NCI-H82 treated with DMSO at 0.1 percent for 48 hours (cell line): Measurements from ENCODE around the gene ZMYND10.

Experiments
- DNase-seq: peaks from one replicate; lab custom pipeline; 2025; ENCODE audit not compliant: unreplicated experiment; lab: John Stamatoyannopoulos, UW

ZMYND10 gene

DNA sequence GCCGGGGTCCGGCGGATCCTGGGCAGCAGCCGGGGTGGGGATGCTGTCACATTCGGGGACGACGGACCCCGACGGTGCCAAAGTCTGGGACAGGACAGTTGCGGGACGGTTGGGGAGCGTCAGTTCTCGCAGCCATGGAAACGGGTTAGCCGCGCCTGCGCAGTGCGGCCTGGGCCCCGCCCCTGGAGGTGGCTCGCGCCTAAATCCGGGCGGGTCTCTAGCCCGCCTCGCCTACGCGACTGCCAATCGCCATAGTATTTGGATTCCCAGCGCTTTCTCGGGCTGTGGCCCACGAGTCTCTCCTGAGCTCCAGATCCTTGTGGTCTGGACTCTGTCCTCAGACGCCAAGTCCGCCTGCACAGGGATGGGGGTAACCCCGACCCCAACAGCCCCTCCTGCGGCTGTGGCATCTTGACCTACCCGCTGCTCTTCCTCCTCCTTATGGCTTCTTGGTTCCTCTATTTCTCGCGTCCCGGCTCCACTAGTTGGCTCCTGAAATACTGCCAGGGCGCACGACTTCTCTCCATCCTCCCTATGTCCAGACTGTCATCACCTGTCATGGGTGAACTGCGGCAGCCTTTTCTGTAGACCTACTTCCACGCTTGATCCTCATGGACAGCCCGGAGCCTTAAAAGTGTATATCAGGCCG, at the start of gene ZMYND10:
Gene ZMYND10, minus strand, starts transcription at position 147 of the 649 bp plus-strand sequence. CDS start 153 bp downstream, outside the sequence.
- DNase-seq = peak; percentile 11

DNA sequence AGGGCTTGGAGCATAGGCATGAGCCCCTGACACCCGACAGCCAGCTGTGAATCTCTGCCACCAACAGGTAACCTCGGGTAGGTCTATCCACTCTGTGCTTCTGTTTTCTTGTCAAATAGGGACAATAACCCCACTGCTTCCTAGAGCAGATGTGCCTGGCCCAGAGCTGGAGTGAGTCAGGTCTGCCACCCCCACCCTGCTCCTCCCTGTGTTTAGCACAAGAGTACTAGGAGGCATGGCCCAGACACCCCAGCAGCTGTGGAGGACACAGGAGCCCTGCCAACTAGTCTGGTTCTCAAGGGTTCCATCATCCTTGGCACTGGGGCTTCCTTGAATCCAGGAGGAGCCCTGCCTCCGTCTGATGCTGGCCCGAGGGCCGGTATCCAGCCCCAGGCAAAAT, 47.5 kb upstream of the ZMYND10 start:
- no peak for DNase-seq

DNA sequence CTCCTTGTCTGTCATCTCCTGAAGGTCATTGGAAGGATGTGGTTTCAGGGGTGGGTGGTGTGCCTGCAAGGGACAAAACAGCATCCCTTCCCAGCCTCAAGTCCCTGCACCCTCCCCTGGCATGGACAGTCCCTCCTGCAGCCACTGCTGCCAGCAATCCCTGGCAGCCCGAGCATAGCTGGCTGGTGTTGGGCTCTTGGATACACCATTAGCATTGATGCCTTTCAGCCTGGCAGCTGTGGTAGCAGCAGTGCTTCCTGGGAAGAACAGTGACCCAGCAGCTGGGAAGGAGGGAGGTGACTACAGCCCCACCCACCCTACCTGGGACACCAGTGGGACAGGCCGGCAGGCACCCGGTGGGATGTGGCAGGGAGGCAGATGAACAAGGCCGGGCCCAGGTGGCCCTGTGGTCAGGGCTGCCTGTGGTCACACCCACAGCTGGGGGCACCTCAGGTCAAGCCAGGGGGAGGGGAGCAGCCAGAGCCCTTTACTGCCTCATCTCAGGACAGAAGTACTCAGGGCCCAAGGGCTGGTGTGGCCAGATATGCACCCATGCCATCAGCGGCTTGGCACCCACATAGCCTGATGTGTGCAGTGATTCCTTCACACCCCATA, 46.7 kb upstream of the ZMYND10 start:
- no peak for DNase-seq

DNA sequence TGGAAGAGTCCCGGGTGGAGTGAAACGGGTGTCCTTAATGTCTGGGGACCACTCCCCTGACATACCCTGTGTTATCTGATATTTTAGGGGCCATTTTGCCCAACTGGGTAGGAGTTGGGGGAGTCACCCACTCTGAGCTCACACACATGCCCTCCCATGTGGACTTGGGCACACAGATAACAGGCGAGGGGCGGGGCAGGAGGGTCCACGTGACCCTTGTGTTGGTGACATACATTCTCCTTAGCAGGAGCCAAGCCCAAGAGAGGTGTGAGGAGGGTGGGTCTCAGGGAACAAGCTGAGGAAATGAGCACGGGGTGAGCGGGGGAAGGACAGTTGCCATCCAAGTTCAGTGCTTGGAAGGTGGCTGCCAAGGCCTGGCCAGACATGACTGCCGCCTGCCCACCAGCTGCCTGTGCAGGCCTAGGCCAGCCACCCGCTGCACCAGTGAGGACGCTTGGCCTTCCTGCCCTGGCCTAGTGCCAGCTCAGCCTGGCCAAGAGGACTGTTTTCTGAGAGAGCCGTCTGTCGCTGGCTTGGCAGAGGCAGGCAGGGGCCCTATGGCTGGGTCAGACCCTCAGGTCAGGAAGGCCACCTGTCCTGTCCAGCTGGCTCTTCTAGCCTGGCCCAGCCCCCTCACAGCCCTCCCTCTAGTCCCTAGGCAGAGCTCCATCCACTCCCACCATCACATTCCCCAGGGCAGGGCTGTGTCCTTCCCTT, 45.1 kb upstream of the ZMYND10 start:
- DNase-seq = no peak

DNA sequence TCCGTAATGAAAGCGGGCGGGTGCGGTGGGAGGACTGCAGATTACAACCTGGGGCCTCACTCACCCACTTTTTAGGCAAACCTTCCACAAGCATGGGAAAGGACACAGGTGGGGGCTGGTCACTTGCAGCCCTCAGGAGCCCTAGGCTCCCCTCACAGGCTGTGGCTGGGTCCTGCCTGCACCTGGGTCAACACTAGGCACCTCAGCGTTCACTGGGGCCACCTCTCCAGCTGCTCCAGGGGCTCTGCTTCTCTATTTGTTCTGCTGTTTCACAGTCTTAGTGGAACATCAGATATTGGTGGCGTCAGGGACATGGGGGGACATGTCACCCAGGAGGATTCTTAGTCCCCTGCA, 43.9 kb upstream of the ZMYND10 start:
- no peak for DNase-seq

DNA sequence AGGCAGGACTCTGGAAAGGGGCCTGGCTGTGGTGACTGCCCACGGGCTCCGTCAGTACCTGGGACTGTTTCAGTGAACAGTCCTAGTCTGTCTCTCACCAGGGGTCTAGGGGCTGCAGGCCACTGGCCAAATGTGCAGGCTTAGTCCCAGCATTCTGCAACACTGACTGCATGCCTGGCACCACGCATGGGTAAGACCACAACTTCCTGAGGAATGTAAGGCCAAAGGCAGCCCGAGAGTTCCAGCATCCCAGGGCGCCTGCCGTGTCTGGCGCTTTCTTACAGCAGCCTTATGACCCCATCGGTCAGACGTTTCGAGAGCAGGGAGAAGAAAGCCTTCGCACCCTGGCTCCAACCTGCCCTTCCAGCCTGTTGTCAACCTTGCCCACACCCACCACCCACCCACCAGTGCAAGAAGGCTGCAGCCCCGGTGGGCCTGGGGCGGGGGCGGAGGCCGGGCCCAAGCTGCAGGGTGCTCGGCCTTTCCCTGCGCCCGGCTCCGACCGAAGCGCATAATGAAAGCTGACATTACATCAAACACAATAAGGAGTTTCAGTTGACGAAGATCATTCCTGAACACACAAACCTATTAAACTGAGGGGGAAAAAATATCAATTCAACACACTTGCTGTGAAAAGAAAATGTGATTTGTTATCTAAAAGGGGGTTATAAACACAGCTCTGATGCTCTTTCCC, 43.3 kb upstream of the ZMYND10 start:
- no peak for DNase-seq

DNA sequence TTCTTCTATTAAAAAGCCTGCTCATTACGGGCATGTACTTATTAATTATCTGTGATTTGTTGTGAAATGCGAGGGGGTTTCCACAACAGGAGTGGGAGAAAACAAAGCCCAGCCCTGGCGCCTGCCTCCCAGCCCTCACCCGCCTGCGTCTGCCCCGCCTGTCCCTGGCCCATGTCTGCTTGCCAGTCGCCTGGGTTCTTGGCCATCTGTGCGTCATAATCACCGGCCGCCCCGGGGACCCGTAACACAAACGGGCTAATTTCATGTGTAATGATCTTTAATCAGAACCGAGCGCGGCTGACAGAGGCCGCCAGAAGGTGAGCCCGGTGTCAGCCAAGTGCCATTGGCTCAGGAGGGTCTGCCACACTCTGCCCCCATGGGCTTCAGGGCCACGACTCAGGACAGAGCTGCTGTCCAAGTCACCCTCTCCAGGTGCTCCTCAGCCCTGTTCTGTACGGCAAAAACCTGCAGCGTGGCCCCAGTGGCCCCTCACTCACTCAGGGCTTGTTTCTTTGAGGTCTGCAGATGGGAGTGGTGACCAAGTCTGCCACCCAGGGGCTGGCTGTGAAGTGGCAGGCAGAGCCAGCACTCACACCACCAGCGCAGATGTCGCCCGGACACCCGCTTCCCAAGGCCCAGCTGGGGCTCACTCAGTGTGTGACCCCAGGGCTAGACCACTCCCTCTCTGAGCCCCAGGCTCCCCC, 42.6 kb upstream of the ZMYND10 start:
- no peak for DNase-seq

DNA sequence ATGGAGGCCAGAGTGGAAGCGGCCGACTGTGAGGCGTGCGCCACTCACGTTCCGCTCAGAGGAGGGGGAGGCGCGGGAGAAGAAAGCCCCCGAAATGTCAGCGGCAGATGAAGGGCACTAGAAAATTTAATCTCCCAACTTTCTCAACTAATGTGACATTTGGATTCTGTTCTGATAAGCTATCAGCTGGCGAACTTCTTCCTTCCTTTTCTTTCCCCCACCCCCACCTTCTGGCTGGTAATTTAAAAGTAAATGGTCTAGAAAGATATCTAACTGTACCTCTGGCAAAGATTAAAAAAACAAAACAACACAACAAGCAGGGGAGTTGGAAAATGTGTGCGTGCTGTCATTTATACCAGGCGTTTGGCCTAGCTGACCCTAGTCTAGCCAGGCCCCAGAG, 40.2 kb upstream of the ZMYND10 start:
- DNase-seq = no peak

DNA sequence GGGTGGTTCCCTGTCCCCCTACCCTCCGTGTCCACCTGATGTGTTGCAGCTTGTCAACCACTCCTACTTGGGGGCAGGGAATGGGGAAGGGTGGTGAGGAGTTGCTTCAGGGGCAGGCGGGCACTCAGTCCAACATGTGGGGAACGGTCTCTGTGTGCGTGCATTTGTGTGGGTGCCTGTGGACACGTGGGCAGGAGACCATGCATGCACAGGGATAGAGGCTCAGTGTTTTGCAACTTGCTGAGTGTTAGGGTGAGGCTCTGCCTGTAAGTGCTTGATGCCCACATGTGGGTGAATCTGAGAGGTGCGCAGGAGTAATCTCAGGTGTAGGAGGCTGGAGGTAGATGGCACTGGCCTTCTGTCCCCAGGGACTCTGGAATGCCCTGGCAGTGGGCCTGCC, 38.2 kb upstream of the ZMYND10 start:
- no peak for DNase-seq

DNA sequence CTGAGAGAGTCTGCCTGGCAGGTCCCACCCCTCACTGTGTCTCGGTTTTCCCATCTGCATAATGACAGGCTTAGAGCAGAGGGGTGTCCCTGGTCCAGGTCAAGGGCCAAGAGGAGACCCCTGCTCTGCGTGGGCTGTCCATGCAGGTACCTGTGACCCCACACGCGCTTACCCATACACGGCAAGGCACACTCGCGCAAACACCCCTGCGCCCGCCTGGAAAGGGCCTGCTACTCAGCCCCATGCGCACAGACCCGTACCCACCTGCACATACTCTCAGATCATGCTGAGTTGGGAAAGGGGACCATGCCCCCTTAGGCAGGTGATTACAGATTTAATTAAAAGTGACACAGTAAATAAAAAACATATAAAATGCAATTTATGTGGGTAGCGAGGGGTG, 37.2 kb upstream of the ZMYND10 start:
- no peak for DNase-seq

DNA sequence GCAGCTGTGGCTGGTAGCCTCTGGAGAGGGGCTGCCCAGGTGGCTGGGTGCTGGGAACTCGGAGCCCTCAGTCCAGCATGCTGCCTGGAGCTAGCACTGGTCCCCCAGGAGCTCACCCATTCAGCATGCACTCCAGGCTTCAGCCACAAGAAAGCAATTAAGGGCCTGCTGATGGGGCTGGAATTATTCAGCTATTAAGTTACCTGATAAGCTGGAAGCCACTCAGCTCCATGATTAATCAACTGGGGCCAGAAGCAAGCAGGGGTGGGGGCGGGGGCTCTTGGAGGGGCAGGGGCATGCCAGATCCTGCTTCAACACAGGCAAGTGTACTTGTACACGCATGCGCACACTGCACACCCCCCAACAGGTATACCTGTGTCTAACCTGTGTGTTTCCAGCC, 35.9 kb upstream of the ZMYND10 start:
- DNase-seq = peak; percentile 36

DNA sequence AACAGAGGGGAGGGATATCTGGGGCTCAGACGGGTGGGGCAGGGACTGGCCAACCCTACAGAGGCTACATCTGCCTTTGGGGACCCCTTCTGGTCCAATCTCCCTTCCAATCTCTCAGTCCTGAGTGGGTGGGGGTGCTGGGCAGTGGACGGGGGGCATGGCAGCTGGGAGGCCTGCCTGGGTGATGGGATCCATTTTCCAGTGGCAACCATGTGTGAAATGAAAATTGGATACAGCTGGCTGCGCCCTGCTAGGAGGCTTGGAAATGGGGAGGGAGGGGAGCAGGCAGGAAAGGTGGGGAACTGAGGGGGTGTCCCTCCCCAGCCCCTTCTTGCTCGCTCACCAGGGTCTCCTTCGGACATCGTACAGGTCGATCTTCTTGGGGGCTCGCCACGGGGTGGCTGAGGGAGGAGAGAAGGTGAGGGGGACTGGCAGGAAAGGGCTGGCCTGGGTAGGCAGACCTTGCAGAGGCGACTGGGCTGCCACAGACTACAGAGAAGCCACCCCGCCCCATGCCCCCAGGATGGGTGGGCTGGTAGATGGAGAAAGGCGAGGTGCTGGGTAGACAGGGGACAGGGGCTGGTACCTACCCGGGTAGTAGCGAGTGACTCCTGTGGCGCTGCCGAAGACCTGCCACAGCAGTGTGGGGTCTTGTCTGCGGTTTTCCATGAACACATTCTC, 35.0 kb upstream of the ZMYND10 start:
- no peak for DNase-seq

DNA sequence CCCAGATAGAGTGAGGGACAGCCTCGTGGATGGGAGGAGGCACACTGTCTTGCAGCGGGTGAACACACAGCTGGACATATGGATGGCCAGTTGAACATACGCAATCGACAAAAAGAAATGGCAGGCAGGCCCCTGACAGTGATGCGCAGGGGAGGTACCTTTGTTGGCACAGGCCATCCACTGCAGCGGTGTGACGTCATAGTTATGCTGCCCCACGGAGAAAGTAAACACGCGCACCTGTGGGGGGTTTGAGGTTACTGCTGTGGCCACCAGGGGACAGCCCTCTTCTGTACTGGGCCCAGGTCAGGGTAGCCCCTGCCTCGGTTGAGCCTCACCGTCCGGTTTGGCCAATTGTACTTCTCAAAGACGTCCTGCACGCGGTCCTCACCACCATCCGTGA, 33.2 kb upstream of the ZMYND10 start:
- DNase-seq = no peak

DNA sequence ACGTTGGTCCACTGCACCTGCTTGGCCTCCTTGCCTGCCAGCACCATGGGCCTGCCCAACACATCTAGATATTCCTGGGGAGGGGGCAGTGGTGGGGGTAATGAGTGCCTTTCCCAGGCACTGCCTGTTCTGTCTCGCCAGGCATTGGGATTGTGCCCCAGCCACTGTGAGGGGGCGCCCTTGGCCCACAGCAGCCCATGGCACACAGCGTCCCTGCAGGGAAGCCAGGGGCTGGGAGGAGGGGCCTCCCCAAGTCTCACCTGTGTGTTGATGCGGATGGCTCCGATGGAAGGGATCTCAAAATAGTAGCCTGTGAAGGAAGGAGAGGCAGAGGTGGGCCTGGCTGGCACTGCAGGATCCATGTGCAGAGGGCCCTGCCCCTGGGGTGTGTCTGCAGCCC, 32.5 kb upstream of the ZMYND10 start:
- no peak for DNase-seq

DNA sequence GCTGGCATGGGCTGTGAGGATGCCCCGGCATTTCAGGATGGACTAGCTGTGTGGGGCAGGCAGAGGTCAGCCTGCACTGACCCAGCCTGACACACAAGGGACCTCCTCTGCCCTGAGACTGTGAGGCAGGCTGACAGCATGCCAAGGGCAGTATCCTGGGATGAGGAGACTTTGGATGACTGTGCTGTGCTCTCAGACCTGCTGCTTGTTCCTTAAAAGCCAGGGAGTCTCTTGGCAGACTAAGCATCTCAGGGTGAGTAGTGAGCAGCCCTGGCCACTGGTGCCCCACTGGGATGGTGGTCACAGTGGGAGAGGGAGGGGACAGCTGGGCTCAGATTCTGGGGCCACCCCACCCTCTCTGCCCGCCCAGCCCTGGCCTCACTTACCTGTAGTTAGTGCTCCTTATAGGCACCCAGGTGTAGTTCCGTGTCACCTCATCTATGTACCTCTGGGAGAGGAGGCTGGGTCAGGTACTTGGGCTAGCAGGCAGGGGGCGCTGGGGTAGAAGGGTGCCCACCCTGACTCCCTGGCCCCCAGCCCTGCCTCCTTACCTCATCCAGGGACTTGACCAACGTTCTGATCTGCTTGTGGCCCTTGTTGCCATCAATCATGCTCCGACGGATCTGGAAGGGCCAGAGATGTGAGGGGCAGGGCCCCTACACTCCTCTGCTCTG, 29.9 kb upstream of the ZMYND10 start:
- DNase-seq = no peak

DNA sequence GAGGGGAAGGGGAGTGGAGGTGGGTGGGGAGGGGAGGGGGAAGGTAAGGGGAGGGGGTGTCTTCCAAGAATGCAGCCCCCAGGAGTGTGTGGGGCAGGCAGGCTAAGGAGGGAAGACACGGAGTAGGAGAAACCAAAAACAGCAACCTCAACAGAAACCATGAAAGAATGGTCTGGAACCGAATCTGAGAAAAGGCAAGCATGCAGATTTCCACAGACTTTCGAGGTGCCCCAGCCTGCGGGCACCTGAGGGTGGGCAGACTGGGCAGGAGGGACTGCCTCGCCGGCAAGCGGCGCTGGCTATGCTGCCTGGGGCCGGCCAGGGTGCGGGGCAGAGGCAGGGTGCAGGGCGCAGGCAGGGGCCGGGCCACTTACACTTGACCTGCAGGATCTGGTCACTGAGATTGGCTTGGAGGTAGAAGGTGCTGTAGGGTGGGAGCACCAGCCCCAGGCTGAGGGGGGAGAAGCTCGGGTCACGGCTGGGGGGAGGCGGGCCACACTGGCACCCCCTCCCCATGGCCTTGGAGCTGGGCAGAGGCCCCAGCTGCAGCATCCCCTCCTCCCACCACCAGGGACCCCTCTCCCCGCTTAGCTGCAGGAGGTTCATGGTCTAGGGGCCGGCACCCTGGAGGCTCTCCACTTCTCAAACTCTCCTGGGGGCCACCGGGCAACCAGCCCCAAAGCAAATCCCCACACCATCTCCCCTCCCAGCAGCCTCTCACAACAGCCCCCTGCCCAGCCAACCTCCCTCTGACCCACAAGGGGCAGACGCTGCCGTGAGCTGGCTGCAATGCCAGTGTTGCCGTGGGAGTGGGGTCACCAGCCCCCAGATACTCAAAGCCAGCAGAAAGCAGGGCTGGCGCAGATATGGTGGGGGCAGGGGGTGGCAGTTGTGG, 29.1 kb upstream of the ZMYND10 start:
- DNase-seq = no peak

DNA sequence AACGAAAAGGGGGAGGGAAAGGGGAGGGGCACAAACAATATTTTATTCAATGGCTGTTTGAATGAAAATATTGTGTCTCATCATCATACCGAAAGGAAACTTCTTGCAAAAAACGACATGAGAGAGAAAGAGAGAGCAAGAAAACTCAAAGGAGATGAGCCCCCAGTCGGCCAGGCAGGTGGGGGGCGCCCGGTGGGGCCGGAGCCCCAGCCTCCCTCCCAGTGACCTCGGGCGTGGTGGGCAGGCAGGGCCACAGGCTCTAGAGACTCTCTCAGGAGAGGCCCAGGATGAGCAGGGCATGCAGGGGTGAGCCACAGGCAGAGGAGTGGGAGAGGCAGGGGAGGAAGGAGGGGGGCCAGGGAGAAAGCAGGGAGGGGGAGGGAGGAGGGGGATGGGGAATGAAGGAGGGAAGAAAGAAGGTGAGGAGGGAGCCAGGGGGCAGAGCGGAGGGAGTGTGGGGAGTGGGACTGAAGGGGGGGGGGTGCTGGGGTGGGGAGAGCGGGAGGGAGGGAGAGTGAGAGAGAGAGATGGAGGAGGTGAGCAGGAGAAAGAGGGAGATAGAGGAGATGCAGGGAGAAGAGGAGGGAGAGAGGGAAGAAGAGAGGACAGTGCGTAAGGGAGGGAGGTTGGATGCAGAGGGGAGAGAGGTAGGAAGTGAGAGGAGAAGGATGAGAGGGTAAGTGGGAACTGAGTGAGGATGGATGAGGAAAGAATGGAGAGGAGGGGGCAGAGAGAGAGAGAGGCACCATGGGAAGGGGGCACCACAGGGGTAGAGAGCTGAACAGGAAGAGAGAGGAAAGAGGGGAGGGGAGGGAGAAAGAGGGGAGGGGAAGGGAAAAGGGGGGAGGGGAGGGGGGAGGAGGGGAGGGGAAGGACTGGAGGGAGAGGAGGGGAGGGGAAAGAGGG, 27.9 kb upstream of the ZMYND10 start:
- DNase-seq = no peak

DNA sequence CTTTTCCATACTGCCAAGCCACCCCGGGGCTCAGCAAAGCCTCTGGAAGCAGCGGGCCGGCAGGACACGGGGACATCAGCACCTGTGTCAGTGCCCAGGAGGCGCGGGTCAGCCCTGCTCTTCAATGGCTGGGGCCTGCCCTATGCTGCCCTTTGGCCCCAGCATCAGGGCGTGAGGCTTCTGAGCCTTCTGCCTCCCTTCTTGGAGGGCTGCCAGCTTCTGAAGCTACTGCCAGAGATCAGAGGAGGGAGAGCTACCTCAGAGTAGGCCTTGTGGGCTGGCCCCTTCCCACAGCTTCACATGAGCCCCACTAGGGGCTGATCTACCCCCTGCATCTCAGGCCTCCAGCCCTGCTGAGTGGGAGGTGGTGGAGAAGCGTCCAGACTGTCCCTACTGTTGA, 26.8 kb upstream of the ZMYND10 start:
- DNase-seq = peak; percentile 34
